CD14-positive monocyte (primary cell): ENCODE measurements around the gene MED13L. TPM values are rescaled to one million over a fixed set of nuclear protein-coding genes. Genes with fewer than 3 reads are reported as not detected.
A peak's percentile ranks its signal among the peaks of the same experiment; 100 is the strongest.

ENCODE experiments used
- DNase-seq, 3 donors: peaks; one replicate each; pipeline ENCODE4 v3.0.0-alpha.2; 2011 to 2022
- H2AFZ ChIP-seq: 2 replicates; pipeline ENCODE4 v1.6.0; 2012; ENCODE audit warnings: mild to moderate bottlenecking, low read depth, low read length, inconsistent platforms; ENCODE audit not compliant: insufficient read depth, poor library complexity, severe bottlenecking
- H3K27ac ChIP-seq, 2 donors: 1 replicate in 1 of 2; 2 replicates in 1 of 2; pipeline ENCODE4 v1.5.1; 2012 to 2013; ENCODE audit warnings: low read length in 2 of 2, control low read depth in 1 of 2, inconsistent platforms in 1 of 2, low read depth in 1 of 2, mild to moderate bottlenecking in 1 of 2
- H3K27me3 ChIP-seq, 2 donors: one replicate each; pipeline versions ENCODE4 v1.6.0 to v1.6.1; 2011 to 2013; ENCODE audit warnings: low read length in 2 of 2; ENCODE audit not compliant: control insufficient read depth in 2 of 2, insufficient read depth in 2 of 2
- H3K36me3 ChIP-seq, 2 donors: replicated peaks in 1 of 2; 1 replicate in 1 of 2; 2 replicates in 1 of 2; pipeline versions ENCODE4 v1.5.1 to v1.6.1; 2012 to 2013; ENCODE audit warnings: low read length in 2 of 2, control low read depth in 1 of 2, inconsistent platforms in 1 of 2, mild to moderate bottlenecking in 1 of 2; ENCODE audit not compliant: insufficient read depth in 2 of 2, control insufficient read depth in 1 of 2
- H3K4me1 ChIP-seq, 2 donors: 1 replicate in 1 of 2; 2 replicates in 1 of 2; pipeline versions ENCODE4 v1.5.1 to v1.6.1; 2012 to 2013; ENCODE audit warnings: low read length in 2 of 2, control low read depth in 1 of 2, inconsistent platforms in 1 of 2, mild to moderate bottlenecking in 1 of 2, moderate library complexity in 1 of 2; ENCODE audit not compliant: insufficient read depth in 2 of 2, control insufficient read depth in 1 of 2
- H3K4me2 ChIP-seq: replicated peaks from 2 replicates; pipeline ENCODE3; 2012; ENCODE audit warnings: low read length, moderate library complexity, mild to moderate bottlenecking; ENCODE audit not compliant: poor library complexity, severe bottlenecking; ENCODE audit errors: extremely low read depth
- H3K4me3 ChIP-seq, 3 experiments: fragments of 200-600 bp in 1 of 3; sonication (generic) in 1 of 3; replicated peaks in 1 of 3; 1 replicate in 2 of 3; 2 replicates in 1 of 3; pipeline ENCODE4 v1.5.1; 2011 to 2013; ENCODE audit warnings: low read length in 3 of 3, mild to moderate bottlenecking in 3 of 3, control low read depth in 2 of 3, low read depth in 2 of 3, inconsistent platforms in 1 of 3, moderate library complexity in 1 of 3
- H3K79me2 ChIP-seq: 2 replicates; pipeline ENCODE4 v1.6.0; 2012; ENCODE audit warnings: mild to moderate bottlenecking, control low read depth, inconsistent platforms, low read length, moderate library complexity; ENCODE audit not compliant: insufficient read depth
- H3K9ac ChIP-seq: 2 replicates; pipeline ENCODE4 v1.6.0; 2017; ENCODE audit warnings: low read length, mild to moderate bottlenecking; ENCODE audit not compliant: insufficient read depth, poor library complexity, severe bottlenecking
- H3K9me3 ChIP-seq, 2 donors: replicated peaks in 1 of 2; 1 replicate in 1 of 2; 2 replicates in 1 of 2; pipeline versions ENCODE4 v1.5.1 to v1.6.1; 2012 to 2013; ENCODE audit warnings: low read length in 2 of 2, control low read depth in 1 of 2; ENCODE audit not compliant: control insufficient read depth in 1 of 2, insufficient read depth in 1 of 2
- H4K20me1 ChIP-seq: 2 replicates; pipeline ENCODE4 v1.6.0; 2012; ENCODE audit warnings: mild to moderate bottlenecking, low read length, control low read depth, moderate library complexity; ENCODE audit not compliant: insufficient read depth
- H3K27ac Mint-ChIP-seq, 7 donors: one replicate each; pipeline ENCODE4 v1.8.0; 2020; ENCODE audit warnings: mild to moderate bottlenecking in 7 of 7, mixed read lengths in 7 of 7, moderate library complexity in 6 of 7, inconsistent platforms in 2 of 7
- H3K27me3 Mint-ChIP-seq, 3 donors: one replicate each; pipeline ENCODE4 v1.8.0; 2021 to 2022; ENCODE audit warnings: low read depth in 3 of 3, mild to moderate bottlenecking in 3 of 3, mixed read lengths in 3 of 3, moderate library complexity in 3 of 3, inconsistent platforms in 1 of 3
- H3K36me3 Mint-ChIP-seq, 2 donors: one replicate each; pipeline ENCODE4 v1.8.0; 2020; ENCODE audit warnings: mixed read lengths in 2 of 2, inconsistent platforms in 1 of 2, mild to moderate bottlenecking in 1 of 2
- H3K4me1 Mint-ChIP-seq: one replicate; pipeline ENCODE4 v1.8.0; 2020; ENCODE audit warnings: mild to moderate bottlenecking, mixed read lengths
- H3K4me3 Mint-ChIP-seq, 2 donors: one replicate each; pipeline ENCODE4 v1.8.0; 2020; ENCODE audit warnings: mild to moderate bottlenecking in 2 of 2, mixed read lengths in 2 of 2, moderate library complexity in 1 of 2
- H3K9me3 Mint-ChIP-seq, 7 donors: one replicate each; pipeline ENCODE4 v1.8.0; 2020 to 2022; ENCODE audit warnings: mixed read lengths in 7 of 7, mild to moderate bottlenecking in 6 of 7, moderate library complexity in 6 of 7, inconsistent platforms in 2 of 7
- WGBS: methylation state at CpG from one replicate; pipeline ENCODE4 v1.1.5; 2013; ENCODE audit warnings: missing lambda C conversion rate; ENCODE audit not compliant: insufficient coverage; 5-methylcytosine and 5-hydroxymethylcytosine counted together
- intact Hi-C, 2 donors: fragments of 100-400 bp; cut with micrococcal nuclease; formaldehyde crosslinking; loops; one replicate each; pipeline versions ENCODE4 v1.15.0 to v1.15.1; 2023
- polyA plus RNA-seq, 3 donors: library from polyadenylated mRNA; depleted of rRNA in 1 of 3; unstranded in 2 of 3; stranded (reverse) in 1 of 3; fragments of 300-500 nt in 2 of 3; fragments of >200 nt in 1 of 3; fragmentation: Illumina TruSeq in 2 of 3; gene quantifications; 1 replicate in 2 of 3; 2 replicates in 1 of 3; pipeline ENCODE4 v1.2.3, GENCODE V29; 2012 to 2021
- TF ChIP-seq, protein P1 (sequence below): fragments of 200-600 bp; IDR thresholded peaks from one replicate; pipeline ENCODE4 v1.8.0; 2022; ENCODE audit warnings: antibody characterized with exemption, mild to moderate bottlenecking

The MED13L gene
- polyA plus RNA-seq, 3 donors: 4.4 to 42.0 (median 7.5) TPM

- H3K27me3 Mint-ChIP-seq: peaks cover 0 to 2% (median 0%) of the 10 kb centered on the region in 3 donors
- Histone ChIP-seq H2AFZ (no peak overlapping the region), H3K4me2 (no peak overlapping the region), H4K20me1 (peaks cover 100% of the 10 kb centered on the region), H3K4me3 (no peak overlapping the region), H3K79me2 (peaks cover 100% of the 10 kb centered on the region), H3K4me1 (peaks cover 0 to 10% of the 10 kb centered on the region in 2 donors), H3K36me3 (no peaks in the 10 kb centered on the region), H3K27ac (no peak overlapping the region), H3K9ac (no peak overlapping the region), H3K9me3 (no peaks in the 10 kb centered on the region), H3K27me3 (no peaks in the 10 kb centered on the region)
- H3K9me3 Mint-ChIP-seq: no peaks in the 10 kb centered on the region
- H3K4me1 Mint-ChIP-seq: peaks cover 42% of the 10 kb centered on the region
- H3K4me3 Mint-ChIP-seq: no peak overlapping the region
- intact Hi-C loops: no loop called here
- TF ChIP-seq, protein P1, sequence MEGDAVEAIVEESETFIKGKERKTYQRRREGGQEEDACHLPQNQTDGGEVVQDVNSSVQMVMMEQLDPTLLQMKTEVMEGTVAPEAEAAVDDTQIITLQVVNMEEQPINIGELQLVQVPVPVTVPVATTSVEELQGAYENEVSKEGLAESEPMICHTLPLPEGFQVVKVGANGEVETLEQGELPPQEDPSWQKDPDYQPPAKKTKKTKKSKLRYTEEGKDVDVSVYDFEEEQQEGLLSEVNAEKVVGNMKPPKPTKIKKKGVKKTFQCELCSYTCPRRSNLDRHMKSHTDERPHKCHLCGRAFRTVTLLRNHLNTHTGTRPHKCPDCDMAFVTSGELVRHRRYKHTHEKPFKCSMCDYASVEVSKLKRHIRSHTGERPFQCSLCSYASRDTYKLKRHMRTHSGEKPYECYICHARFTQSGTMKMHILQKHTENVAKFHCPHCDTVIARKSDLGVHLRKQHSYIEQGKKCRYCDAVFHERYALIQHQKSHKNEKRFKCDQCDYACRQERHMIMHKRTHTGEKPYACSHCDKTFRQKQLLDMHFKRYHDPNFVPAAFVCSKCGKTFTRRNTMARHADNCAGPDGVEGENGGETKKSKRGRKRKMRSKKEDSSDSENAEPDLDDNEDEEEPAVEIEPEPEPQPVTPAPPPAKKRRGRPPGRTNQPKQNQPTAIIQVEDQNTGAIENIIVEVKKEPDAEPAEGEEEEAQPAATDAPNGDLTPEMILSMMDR: no peak
- no CpG with 5 or more reads among the region's 3 CpGs for WGBS
- H3K27ac Mint-ChIP-seq: no peak overlapping the region
- DNase-seq: no peak
- H3K36me3 Mint-ChIP-seq: no peaks in the 10 kb centered on the region
These were observed 115.4 kb downstream of the MED13L start for GRCh38 chr12:116162071-116162470.

DNA sequence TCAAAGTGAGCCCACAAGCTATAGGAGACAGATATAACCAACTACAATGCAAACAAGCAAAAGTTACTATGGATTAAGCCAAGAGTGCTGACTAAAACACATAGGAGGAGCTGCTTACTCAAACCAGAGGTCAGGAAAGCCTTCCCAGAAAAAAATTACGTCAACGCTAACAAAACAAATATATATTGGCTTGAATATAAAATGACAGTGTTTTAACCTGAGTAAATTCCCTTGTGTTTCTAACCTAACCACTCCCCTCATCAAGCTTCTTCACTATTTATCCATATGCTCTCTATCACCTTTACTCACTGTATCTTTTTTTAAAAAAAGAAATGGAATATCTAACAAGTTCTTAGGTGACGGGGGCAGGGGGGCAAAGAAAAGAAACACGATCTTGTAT is 115.9 kb downstream of the MED13L start:
- peaks cover 100% of the 10 kb centered on the region for H3K79me2 ChIP-seq
- no peaks in the 10 kb centered on the region for H3K9me3 Mint-ChIP-seq
- peaks cover 0 to 2% (median 0%) of the 10 kb centered on the region in 3 donors for H3K27me3 Mint-ChIP-seq

More for the DNA sequence above, 115.9 kb downstream of the MED13L start:
- no peaks in the 10 kb centered on the region for H3K9me3 ChIP-seq
- H2AFZ ChIP-seq: no peak overlapping the region
- TF ChIP-seq, protein P1: no peak
- no CpG with 5 or more reads among the region's 4 CpGs for WGBS
- no peak overlapping the region for H3K4me3 ChIP-seq
- no peak overlapping the region for H3K4me3 Mint-ChIP-seq
- H3K27ac Mint-ChIP-seq: peak overlapping the region in 1 of 7 donors; percentile 56
- H3K9ac ChIP-seq: no peak overlapping the region
- H3K27ac ChIP-seq: no peak overlapping the region
- H3K36me3 Mint-ChIP-seq: no peaks in the 10 kb centered on the region
- H4K20me1 ChIP-seq: peaks cover 100% of the 10 kb centered on the region
- H3K4me1 ChIP-seq: peaks cover 0 to 10% of the 10 kb centered on the region in 2 donors
- H3K36me3 ChIP-seq: no peaks in the 10 kb centered on the region
- H3K27me3 ChIP-seq: no peaks in the 10 kb centered on the region
- H3K4me1 Mint-ChIP-seq: peaks cover 44% of the 10 kb centered on the region
- H3K4me2 ChIP-seq: no peak overlapping the region
- intact Hi-C loops: no loop called here
- DNase-seq: no peak
